B cell (primary cell): ENCODE results near the gene CPE. TPM values are rescaled to one million over a fixed set of nuclear protein-coding genes. Genes with fewer than 3 reads are reported as not detected.

Experiments
- ATAC-seq: fragments of 200-7000 bp; cut with Tn5 transposase; one replicate; pipeline ENCODE4 v1.10.0; 2021; ENCODE audit warnings: low read depth, mild to moderate bottlenecking, moderate number of reproducible peaks, moderate library complexity
- CTCF ChIA-PET: fragments of 350-600 bp; sonication (Branson Sonifier 250); formaldehyde crosslinking; loops from one replicate; lab custom pipeline; 2021; ENCODE audit warnings: antibody characterized with exemption, inconsistent platforms; lab: Charles Lee
- POLR2A ChIA-PET: fragments of 350-600 bp; sonication (Branson Sonifier 250); formaldehyde crosslinking; loops from one replicate; lab custom pipeline; 2021; ENCODE audit warnings: antibody characterized with exemption; lab: Charles Lee
- DNase-seq: peaks from one replicate; pipeline ENCODE4 v3.0.0; 2013
- H2AFZ ChIP-seq: 2 replicates; pipeline ENCODE4 v1.6.1; 2012; ENCODE audit warnings: mild to moderate bottlenecking, low read depth, low read length; ENCODE audit not compliant: insufficient read depth, poor library complexity, severe bottlenecking
- H3K27ac ChIP-seq, 2 donors: 1 replicate in 1 of 2; 2 replicates in 1 of 2; pipeline ENCODE4 v1.5.1; 2012 to 2013; ENCODE audit warnings: low read length in 2 of 2, mild to moderate bottlenecking in 2 of 2, moderate library complexity in 1 of 2
- H3K27me3 ChIP-seq, 4 experiments: fragments of 200-600 bp in 1 of 4; sonication (generic) in 1 of 4; replicated peaks in 1 of 4; 1 replicate in 2 of 4; 2 replicates in 2 of 4; pipeline versions ENCODE4 v1.6.1 to v1.7.0; 2013 to 2016; ENCODE audit warnings: low read length in 3 of 4, mild to moderate bottlenecking in 2 of 4, mixed read lengths in 1 of 4, moderate library complexity in 1 of 4; ENCODE audit not compliant: insufficient read depth in 4 of 4, control insufficient read depth in 3 of 4; ENCODE audit errors: control extremely low read depth in 1 of 4
- H3K36me3 ChIP-seq, 2 experiments: replicated peaks in 1 of 2; 1 replicate in 1 of 2; 2 replicates in 1 of 2; pipeline versions ENCODE4 v1.6.1 to v1.7.1; 2013; ENCODE audit warnings: low read length in 1 of 2; ENCODE audit not compliant: insufficient read depth in 2 of 2, control insufficient read depth in 1 of 2; ENCODE audit errors: control extremely low read depth in 1 of 2, extremely low read depth in 1 of 2
- H3K4me1 ChIP-seq, 2 donors: fragments of 200-600 bp in 1 of 2; sonication (generic) in 1 of 2; 1 replicate in 1 of 2; 2 replicates in 1 of 2; pipeline versions ENCODE4 v1.5.1 to v1.6.1; 2013 to 2017; ENCODE audit warnings: low read length in 2 of 2; ENCODE audit not compliant: control insufficient read depth in 2 of 2, insufficient read depth in 2 of 2
- H3K4me2 ChIP-seq: replicated peaks from 2 replicates; pipeline ENCODE3; 2012; ENCODE audit warnings: mild to moderate bottlenecking, low read depth, low read length; ENCODE audit not compliant: poor library complexity, severe bottlenecking
- H3K4me3 ChIP-seq, 5 experiments: fragments of 200-600 bp in 1 of 5; sonication (generic) in 1 of 5; 1 replicate in 3 of 5; 2 replicates in 2 of 5; pipeline versions ENCODE4 v1.5.1 to v1.7.0; 2011 to 2016; ENCODE audit warnings: low read length in 4 of 5, mild to moderate bottlenecking in 4 of 5, low read depth in 2 of 5, control low read depth in 1 of 5, moderate library complexity in 1 of 5; ENCODE audit not compliant: insufficient read depth in 1 of 5; ENCODE audit errors: control extremely low read depth in 1 of 5, extremely low read depth in 1 of 5
- H3K79me2 ChIP-seq: fragments of 200-600 bp; sonication (generic); one replicate; pipeline ENCODE4 v1.6.0; 2016; ENCODE audit warnings: low read length; ENCODE audit not compliant: control insufficient read depth, insufficient read depth
- H3K9ac ChIP-seq: fragments of 200-600 bp; sonication (generic); 2 replicates; pipeline ENCODE4 v1.6.1; 2017; ENCODE audit warnings: mild to moderate bottlenecking, low read length, moderate library complexity
- H3K9me3 ChIP-seq, 3 donors: one replicate each; pipeline versions ENCODE4 v1.6.1 to v1.7.1; 2013; ENCODE audit warnings: low read length in 2 of 3; ENCODE audit not compliant: control insufficient read depth in 2 of 3, insufficient read depth in 1 of 3; ENCODE audit errors: control extremely low read depth in 1 of 3
- H4K20me1 ChIP-seq: 2 replicates; pipeline ENCODE4 v1.6.0; 2012; ENCODE audit warnings: mild to moderate bottlenecking, low read length; ENCODE audit not compliant: insufficient read depth, control insufficient read depth, poor library complexity, severe bottlenecking
- H3K27ac Mint-ChIP-seq: one replicate; pipeline ENCODE4 v1.8.0; 2021; ENCODE audit warnings: mixed read lengths
- H3K27me3 Mint-ChIP-seq: one replicate; pipeline ENCODE4 v1.8.0; 2021; ENCODE audit warnings: mixed read lengths
- H3K4me1 Mint-ChIP-seq: one replicate; pipeline ENCODE4 v1.8.0; 2021; ENCODE audit warnings: mixed read lengths
- H3K4me3 Mint-ChIP-seq: one replicate; pipeline ENCODE4 v1.8.0; 2021; ENCODE audit warnings: mixed read lengths
- H3K9me3 Mint-ChIP-seq: one replicate; pipeline ENCODE4 v1.8.0; 2022; ENCODE audit warnings: mixed read lengths; ENCODE audit not compliant: insufficient read depth
- CTCF ChIP-seq: fragments of 200-600 bp; IDR thresholded peaks from one replicate; pipeline ENCODE4 v1.8.0; 2022; ENCODE audit warnings: antibody characterized with exemption, mild to moderate bottlenecking
- EZH2 ChIP-seq: IDR thresholded peaks from 2 replicates; pipeline ENCODE4 v1.6.1; 2012; ENCODE audit warnings: borderline replicate concordance, low read depth, mild to moderate bottlenecking, moderate library complexity, low read length; ENCODE audit not compliant: insufficient read depth, poor library complexity, severe bottlenecking
- WGBS: methylation state at CpG from one replicate; pipeline ENCODE4 v1.1.5; 2013; ENCODE audit warnings: missing lambda C conversion rate; ENCODE audit not compliant: insufficient coverage; 5-methylcytosine and 5-hydroxymethylcytosine counted together
- intact Hi-C: fragments of 100-400 bp; cut with micrococcal nuclease; formaldehyde crosslinking; loops from one replicate; pipeline ENCODE4 v1.10.0; 2022
- polyA plus RNA-seq: library from polyadenylated mRNA; depleted of rRNA; stranded (reverse); fragments of >200 nt; gene quantifications from 2 replicates; pipeline ENCODE4 v1.2.3, GENCODE V29; 2012
- total RNA-seq, 2 donors: library from RNA; stranded (reverse); fragments of 120-200 nt in 1 of 2; gene quantifications; 1 replicate in 1 of 2; 2 replicates in 1 of 2; pipeline versions ENCODE4 v1.2.3 to v1.2.4, GENCODE V29; 2013 to 2022

Gene CPE
- total and polyA plus RNA-seq, 2 donors (not counting 1 experiment from before 2014, with no cell fraction given), result not detected

- H3K4me3 ChIP-seq, result no peak overlapping the region
- H3K36me3 ChIP-seq, result no peaks in the 10 kb centered on the region
- no peaks in the 10 kb centered on the region for H3K27me3 ChIP-seq
- no peak overlapping the region for H3K4me2 ChIP-seq
- Mint-ChIP-seq H3K9me3 (no peaks in the 10 kb centered on the region), H3K4me1 (no peaks in the 10 kb centered on the region), H3K4me3 (no peak overlapping the region), H3K27me3 (peaks cover 15% of the 10 kb centered on the region), H3K27ac (no peak overlapping the region)
- no peak overlapping the region for H2AFZ ChIP-seq
- no peak for DNase-seq
- no peak overlapping the region for H3K27ac ChIP-seq
- TF ChIP-seq CTCF (no peak), EZH2 (no peak)
- ChIA-PET CTCF (interaction anchor here (1.8 kb wide), 1 partner anchor 295 kb away, joined by 4 read pairs; no protein-coding TSS in a partner anchor), POLR2A (no interaction called here)
- intact Hi-C loops, result no loop called here
- no peaks in the 10 kb centered on the region for H3K4me1 ChIP-seq
- H3K9ac ChIP-seq, result no peak overlapping the region
- no peak for ATAC-seq
- no peaks in the 10 kb centered on the region for H4K20me1 ChIP-seq
- peaks cover 0 to 3% (median 0%) of the 10 kb centered on the region in 3 donors for H3K9me3 ChIP-seq
- H3K79me2 ChIP-seq, result no peaks in the 10 kb centered on the region
These were observed 46.8 kb downstream of the CPE start for GRCh38 chr4:165425629-165426028.

- Histone ChIP-seq H3K79me2 (no peaks in the 10 kb centered on the region), H3K4me1 (no peaks in the 10 kb centered on the region), H2AFZ (no peak overlapping the region), H4K20me1 (no peaks in the 10 kb centered on the region), H3K9me3 (peaks cover 0 to 3% (median 0%) of the 10 kb centered on the region in 3 donors), H3K9ac (no peak overlapping the region), H3K4me3 (no peak overlapping the region), H3K27ac (no peak overlapping the region), H3K27me3 (no peaks in the 10 kb centered on the region), H3K36me3 (no peaks in the 10 kb centered on the region), H3K4me2 (no peak overlapping the region)
- Mint-ChIP-seq H3K4me3 (no peak overlapping the region), H3K4me1 (no peaks in the 10 kb centered on the region), H3K27me3 (peaks cover 19% of the 10 kb centered on the region), H3K27ac (no peak overlapping the region), H3K9me3 (no peaks in the 10 kb centered on the region)
- DNase-seq, result no peak
- intact Hi-C loops, result no loop called here
- ChIA-PET POLR2A (no interaction called here), CTCF (interaction anchor here (1.8 kb wide), 1 partner anchor 295 kb away, joined by 4 read pairs; no protein-coding TSS in a partner anchor)
- TF ChIP-seq EZH2 (no peak), CTCF (no peak)
- no peak for ATAC-seq
- WGBS, result no CpG with 5 or more reads among the region's 1 CpG
These were observed 47.5 kb downstream of the CPE start for GRCh38 chr4:165426331-165426730.
